Activated CD8-positive, alpha-beta T cell treated with anti-CD3 and anti-CD28 coated beads for 36 hours (primary cell): ENCODE data around the gene CAMK2N2. TPM values are rescaled to one million over a fixed set of nuclear protein-coding genes. Genes with fewer than 3 reads are reported as not detected.
A peak's percentile ranks its signal among the peaks of the same experiment; 100 is the strongest.

ENCODE experiments used
- ATAC-seq: fragments of 200-7000 bp; cut with Tn5 transposase; one replicate; pipeline ENCODE4 v1.10.0; 2021; ENCODE audit warnings: mild to moderate bottlenecking, moderate library complexity
- CTCF ChIA-PET: fragments of 350-600 bp; sonication (Branson Sonifier 250); formaldehyde crosslinking; loops from one replicate; lab custom pipeline; 2021; ENCODE audit warnings: antibody characterized with exemption; lab: Charles Lee
- POLR2A ChIA-PET: fragments of 350-600 bp; sonication (Branson Sonifier 250); formaldehyde crosslinking; loops from one replicate; lab custom pipeline; 2021; ENCODE audit warnings: antibody characterized with exemption; lab: Charles Lee
- DNase-seq: peaks from one replicate; pipeline ENCODE4 v3.0.0-alpha.2; 2020
- H3K27ac Mint-ChIP-seq: one replicate; pipeline ENCODE4 v1.8.0; 2021; ENCODE audit warnings: mild to moderate bottlenecking, mixed read lengths
- H3K27me3 Mint-ChIP-seq: one replicate; pipeline ENCODE4 v1.8.0; 2021; ENCODE audit warnings: mixed read lengths
- H3K36me3 Mint-ChIP-seq: one replicate; pipeline ENCODE4 v1.8.0; 2021; ENCODE audit warnings: low read depth, mixed read lengths
- H3K4me1 Mint-ChIP-seq: one replicate; pipeline ENCODE4 v1.8.0; 2021; ENCODE audit warnings: low read depth, mixed read lengths
- H3K4me3 Mint-ChIP-seq: one replicate; pipeline ENCODE4 v1.8.0; 2021; ENCODE audit warnings: mild to moderate bottlenecking, moderate library complexity, mixed read lengths
- H3K9me3 Mint-ChIP-seq: one replicate; pipeline ENCODE4 v1.8.0; 2021; ENCODE audit warnings: mixed read lengths
- CTCF ChIP-seq: fragments of 200-600 bp; IDR thresholded peaks from one replicate; pipeline ENCODE4 v1.8.0; 2022; ENCODE audit warnings: antibody characterized with exemption, mild to moderate bottlenecking
- intact Hi-C: fragments of 100-400 bp; cut with micrococcal nuclease; formaldehyde crosslinking; loops from one replicate; pipeline ENCODE4 v1.10.0; 2022
- total RNA-seq, 2 experiments: library from RNA; stranded (reverse); gene quantifications; one replicate each; pipeline ENCODE4 v1.2.3, GENCODE V29; 2021

The CAMK2N2 gene
- total RNA-seq, 2 experiments from 2014 or later, result 0.18 to 0.22 TPM

GRCh38 chr3:184290331-184290730 is 29.0 kb upstream of the CAMK2N2 start:
- Mint-ChIP-seq H3K27me3 (peaks cover 8% of the 10 kb centered on the region), H3K36me3 (no peaks in the 10 kb centered on the region), H3K4me1 (no peaks in the 10 kb centered on the region), H3K27ac (no peak overlapping the region), H3K9me3 (no peaks in the 10 kb centered on the region), H3K4me3 (no peak overlapping the region)
- intact Hi-C loops, result no loop called here
- ChIA-PET POLR2A (no interaction called here), CTCF (interaction anchor here (1.4 to 2.0 kb wide), 5 partner anchors 12 to 394 kb away, joined by 4 to 15 read pairs (median 6); partner anchors contain the start of gene CAMK2N2)
- DNase-seq (no peak), ATAC-seq (no peak)
- no peak for TF ChIP-seq CTCF

GRCh38 chr3:184289426-184289938 is 28.1 kb upstream of the CAMK2N2 start:
- POLR2A ChIA-PET, result no interaction called here
- ATAC-seq (peak; percentile 85), DNase-seq (peak; percentile 80)
- Mint-ChIP-seq H3K27ac (no peak overlapping the region), H3K9me3 (no peaks in the 10 kb centered on the region), H3K27me3 (peaks cover 8% of the 10 kb centered on the region), H3K4me3 (no peak overlapping the region), H3K36me3 (no peaks in the 10 kb centered on the region), H3K4me1 (no peaks in the 10 kb centered on the region)
- peak; percentile 78 for TF ChIP-seq CTCF
- CTCF ChIA-PET, result interaction anchor here (0.6 to 2.0 kb wide), 21 partner anchors 9 to 422 kb away, joined by 3 to 15 read pairs (median 4); partner anchors contain the start of genes AP2M1, CAMK2N2 and ECE2
- intact Hi-C loops, result loop anchor here (5.0 to 10.0 kb wide), 2 partner anchors 62 to 395 kb away; partner anchors contain the start of gene VWA5B2

- Mint-ChIP-seq H3K27me3 (peaks cover 7% of the 10 kb centered on the region), H3K27ac (no peak overlapping the region), H3K9me3 (no peaks in the 10 kb centered on the region), H3K4me3 (no peak overlapping the region), H3K36me3 (no peaks in the 10 kb centered on the region), H3K4me1 (no peaks in the 10 kb centered on the region)
- ChIA-PET POLR2A (no interaction called here), CTCF (interaction anchor here (0.6 to 6.6 kb wide), 6 partner anchors 9 to 389 kb away, joined by 3 to 48 read pairs (median 4); partner anchors contain the start of genes PSMD2 and VWA5B2)
- intact Hi-C loops, result loop anchor here (5.0 to 10.0 kb wide), 2 partner anchors 57 to 390 kb away; partner anchors contain the start of gene VWA5B2
- DNase-seq (peak; percentile 49), ATAC-seq (peak; percentile 71)
- peak; percentile 40 for TF ChIP-seq CTCF
Observed at GRCh38 chr3:184284696-184285095, 23.3 kb upstream of the CAMK2N2 start.

- peaks cover 8% of the 10 kb centered on the region for H3K27me3 Mint-ChIP-seq
- ChIA-PET CTCF (interaction anchor here (0.7 to 6.6 kb wide), 3 partner anchors 38 to 388 kb away, joined by 3 to 48 read pairs (median 9); partner anchors contain the start of gene VWA5B2), POLR2A (no interaction called here)
- TF ChIP-seq CTCF, result no peak
- H3K4me3 Mint-ChIP-seq, result no peak overlapping the region
- no peak overlapping the region for H3K27ac Mint-ChIP-seq
- H3K9me3 Mint-ChIP-seq, result no peaks in the 10 kb centered on the region
- H3K36me3 Mint-ChIP-seq, result no peaks in the 10 kb centered on the region
- H3K4me1 Mint-ChIP-seq, result no peaks in the 10 kb centered on the region
- ATAC-seq (no peak), DNase-seq (no peak)
- intact Hi-C loops, result loop anchor here (10.0 kb wide), 1 partner anchor 389 kb away; no protein-coding TSS in a partner anchor
Observed at GRCh38 chr3:184283681-184284080, 22.3 kb upstream of the CAMK2N2 start.

- Mint-ChIP-seq H3K27me3 (peaks cover 10% of the 10 kb centered on the region), H3K4me1 (no peaks in the 10 kb centered on the region), H3K9me3 (no peaks in the 10 kb centered on the region), H3K36me3 (no peaks in the 10 kb centered on the region), H3K4me3 (no peak overlapping the region), H3K27ac (no peak overlapping the region)
- intact Hi-C loops, result loop anchor here (10.0 kb wide), 1 partner anchor 388 kb away; no protein-coding TSS in a partner anchor
- TF ChIP-seq CTCF, result no peak
- CTCF ChIA-PET, result interaction anchor here (1.0 to 6.6 kb wide), 2 partner anchors 55 to 388 kb away, joined by 3 to 48 read pairs; partner anchors contain the start of gene VWA5B2
- ATAC-seq, result no peak
- POLR2A ChIA-PET, result no interaction called here
- DNase-seq, result no peak
Observed at GRCh38 chr3:184282941-184283340, 21.6 kb upstream of the CAMK2N2 start.
